Spleen (tissue), 11 donors: Measurements from ENCODE around the gene C21orf58. TPM values are rescaled to one million over a fixed set of nuclear protein-coding genes. Genes with fewer than 3 reads are reported as not detected.

Experiments
- DNase-seq: peaks from one replicate; pipeline ENCODE4 v3.0.0-alpha.2; 2020
- H3K27ac ChIP-seq, 8 donors: fragments of 200-600 bp; sonication (generic) in 7 of 8; 1 replicate in 4 of 8; 2 replicates in 4 of 8; pipeline versions ENCODE4 v1.5.0 to v1.8.0; 2016 to 2021; ENCODE audit warnings: inconsistent platforms in 4 of 8, mild to moderate bottlenecking in 4 of 8, moderate library complexity in 1 of 8
- H3K27me3 ChIP-seq, 7 donors: fragments of 200-600 bp; sonication (generic) in 6 of 7; replicated peaks in 1 of 7; 1 replicate in 4 of 7; 2 replicates in 3 of 7; pipeline versions ENCODE4 v1.5.0 to v1.8.0; 2016 to 2021; ENCODE audit warnings: inconsistent platforms in 3 of 7, mild to moderate bottlenecking in 1 of 7
- H3K36me3 ChIP-seq, 6 donors: fragments of 200-600 bp; sonication (generic) in 5 of 6; 1 replicate in 4 of 6; 2 replicates in 2 of 6; pipeline versions ENCODE4 v1.5.0 to v1.8.0; 2016 to 2021; ENCODE audit warnings: inconsistent platforms in 2 of 6
- H3K4me1 ChIP-seq, 6 donors: fragments of 200-600 bp; sonication (generic) in 5 of 6; 1 replicate in 3 of 6; 2 replicates in 3 of 6; pipeline versions ENCODE4 v1.5.0 to v1.8.0; 2016 to 2021; ENCODE audit warnings: inconsistent platforms in 3 of 6
- H3K4me3 ChIP-seq, 8 donors: fragments of 200-600 bp; sonication (generic) in 7 of 8; 1 replicate in 4 of 8; 2 replicates in 4 of 8; pipeline versions ENCODE4 v1.5.0 to v1.8.0; 2016 to 2021; ENCODE audit warnings: inconsistent platforms in 4 of 8, mild to moderate bottlenecking in 4 of 8, moderate library complexity in 2 of 8
- H3K9me3 ChIP-seq, 8 donors: fragments of 200-600 bp; sonication (generic) in 7 of 8; 1 replicate in 4 of 8; 2 replicates in 4 of 8; pipeline versions ENCODE4 v1.5.0 to v1.8.0; 2016 to 2021; ENCODE audit warnings: inconsistent platforms in 4 of 8
- POLR2A ChIP-seq, 3 donors: fragments of 450-650 bp; IDR thresholded peaks; one replicate each; pipeline ENCODE4 v1.5.1; 2017; ENCODE audit warnings: antibody characterized with exemption in 3 of 3, mild to moderate bottlenecking in 1 of 3
- POLR2AphosphoS5 ChIP-seq, 3 donors: sonication (generic); formaldehyde crosslinking; IDR thresholded peaks; one replicate each; pipeline ENCODE4 v1.5.1; 2017; ENCODE audit warnings: antibody characterized with exemption in 3 of 3
- WGBS, 5 donors: extraction: QIAGEN DNeasy Blood & Tissue Kit in 3 of 5; methylation state at CpG; one replicate each; pipeline versions ENCODE4 v1.1.5 to v1.1.7; 2013 to 2018; 5-methylcytosine and 5-hydroxymethylcytosine counted together
- intact Hi-C: fragments of 100-400 bp; cut with DNase I; formaldehyde crosslinking; loops from one replicate; pipeline ENCODE4 v1.15.0; 2023; ENCODE audit warnings: low total_unique reads
- polyA plus RNA-seq, 3 donors: library from polyadenylated mRNA; stranded (reverse); fragments of 200-250 nt; gene quantifications; one replicate each; pipeline ENCODE4 v1.2.1, GENCODE V29; 2013
- total RNA-seq, 7 donors: library from RNA; depleted of rRNA in 3 of 7; stranded (reverse); fragments of >200 nt in 3 of 7; fragmentation: NEBNext Ultra II Directional in 4 of 7; extraction: Animal tissue kit (Norgen Biotek cat#: 25700) in 4 of 7; gene quantifications; one replicate each; pipeline versions ENCODE4 v1.1.0 to v1.2.1, GENCODE V29; 2016 to 2021
- TF ChIP-seq, protein P1 (sequence below), 11 experiments: fragments of 200-600 bp in 7 of 11; fragments of 450-650 bp in 4 of 11; sonication (generic) in 4 of 11; IDR thresholded peaks in 8 of 11; conservative IDR thresholded peaks in 3 of 11; 1 replicate in 7 of 11; 2 replicates in 4 of 11; pipeline versions ENCODE4 v1.4.0 to v1.8.0; 2016 to 2021; ENCODE audit warnings: antibody characterized with exemption in 11 of 11, inconsistent platforms in 4 of 11, mild to moderate bottlenecking in 1 of 11
- donor health status: healthy with polysubstance abuse.
- donor health status: DM: no; HTN: no; CAD: no; lungs with moderate emphysema.
- donor health status: DM: no; HTN: no; CAD: no.
- donor health status: Bipolar disorder and iron deficiency.
- donor health status: healthy.
- donor health status: DM: no; HTN: no; CAD: no.
- donor health status: DM: yes; HTN: yes; CAD: no.

C21orf58 gene
- total and polyA plus RNA-seq, 10 donors = 1.4 to 5.8 (median 3.9) TPM

DNA sequence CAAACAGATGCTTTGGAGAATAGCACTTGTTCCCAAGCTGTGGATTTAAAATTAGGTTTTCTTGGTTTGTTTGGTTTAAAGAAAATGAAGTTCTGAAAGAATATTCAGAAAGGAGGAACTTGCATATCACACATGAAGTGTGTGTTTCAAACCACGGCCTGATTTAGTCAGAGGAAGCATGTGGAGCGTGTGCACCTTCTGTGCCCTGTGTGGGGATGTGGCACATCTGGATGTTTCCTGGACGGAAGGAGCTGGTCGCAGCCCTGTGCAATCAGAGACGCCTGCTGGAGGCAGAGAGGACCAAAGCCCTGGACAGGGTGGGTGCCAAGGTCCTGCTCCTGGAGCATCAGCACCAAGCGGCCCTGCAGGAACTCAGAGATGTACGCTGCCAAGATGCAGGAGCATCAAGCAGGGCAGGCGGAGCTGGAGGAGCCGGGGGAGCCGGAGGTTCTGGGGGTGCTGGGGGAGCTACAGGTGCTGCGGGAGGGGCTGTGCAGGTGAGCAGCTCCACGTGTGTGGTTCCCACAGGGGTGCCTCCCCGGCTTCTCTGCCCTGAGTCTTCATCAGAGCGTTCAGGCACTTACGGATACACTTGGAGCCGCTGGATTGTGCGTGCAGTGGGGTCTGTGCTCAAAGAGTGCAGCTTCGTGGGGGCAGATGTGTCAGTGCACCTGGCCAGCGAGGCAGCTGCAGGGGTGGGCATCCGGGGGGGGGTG, 46.0 kb upstream of the C21orf58 start:
- intact Hi-C loops = no loop called here
- no peak for DNase-seq
- Histone ChIP-seq H3K27me3 (no peaks in the 10 kb centered on the region), H3K4me3 (no peak overlapping the region), H3K9me3 (no peaks in the 10 kb centered on the region), H3K4me1 (peaks cover 4 to 30% (median 20%) of the 10 kb centered on the region in 6 donors), H3K27ac (peak overlapping the region in 1 of 8 donors; percentile 35), H3K36me3 (peaks cover 0 to 78% (median 26%) of the 10 kb centered on the region in 6 donors)
- TF ChIP-seq POLR2AphosphoS5 (IDR thresholded peaks at IDR 0.05) (no peak), POLR2A (IDR thresholded peaks at IDR 0.05) (no peak)
- TF ChIP-seq, protein P1, sequence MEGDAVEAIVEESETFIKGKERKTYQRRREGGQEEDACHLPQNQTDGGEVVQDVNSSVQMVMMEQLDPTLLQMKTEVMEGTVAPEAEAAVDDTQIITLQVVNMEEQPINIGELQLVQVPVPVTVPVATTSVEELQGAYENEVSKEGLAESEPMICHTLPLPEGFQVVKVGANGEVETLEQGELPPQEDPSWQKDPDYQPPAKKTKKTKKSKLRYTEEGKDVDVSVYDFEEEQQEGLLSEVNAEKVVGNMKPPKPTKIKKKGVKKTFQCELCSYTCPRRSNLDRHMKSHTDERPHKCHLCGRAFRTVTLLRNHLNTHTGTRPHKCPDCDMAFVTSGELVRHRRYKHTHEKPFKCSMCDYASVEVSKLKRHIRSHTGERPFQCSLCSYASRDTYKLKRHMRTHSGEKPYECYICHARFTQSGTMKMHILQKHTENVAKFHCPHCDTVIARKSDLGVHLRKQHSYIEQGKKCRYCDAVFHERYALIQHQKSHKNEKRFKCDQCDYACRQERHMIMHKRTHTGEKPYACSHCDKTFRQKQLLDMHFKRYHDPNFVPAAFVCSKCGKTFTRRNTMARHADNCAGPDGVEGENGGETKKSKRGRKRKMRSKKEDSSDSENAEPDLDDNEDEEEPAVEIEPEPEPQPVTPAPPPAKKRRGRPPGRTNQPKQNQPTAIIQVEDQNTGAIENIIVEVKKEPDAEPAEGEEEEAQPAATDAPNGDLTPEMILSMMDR (IDR thresholded peaks at IDR 0.05 in 8 of 11, conservative IDR thresholded peaks at IDR 0.05 in 3 of 11) = no peak
- 47 to 63% (median 57%) methylated on average over 18 to 20 of the region's 20 CpGs for WGBS, 5 donors

DNA sequence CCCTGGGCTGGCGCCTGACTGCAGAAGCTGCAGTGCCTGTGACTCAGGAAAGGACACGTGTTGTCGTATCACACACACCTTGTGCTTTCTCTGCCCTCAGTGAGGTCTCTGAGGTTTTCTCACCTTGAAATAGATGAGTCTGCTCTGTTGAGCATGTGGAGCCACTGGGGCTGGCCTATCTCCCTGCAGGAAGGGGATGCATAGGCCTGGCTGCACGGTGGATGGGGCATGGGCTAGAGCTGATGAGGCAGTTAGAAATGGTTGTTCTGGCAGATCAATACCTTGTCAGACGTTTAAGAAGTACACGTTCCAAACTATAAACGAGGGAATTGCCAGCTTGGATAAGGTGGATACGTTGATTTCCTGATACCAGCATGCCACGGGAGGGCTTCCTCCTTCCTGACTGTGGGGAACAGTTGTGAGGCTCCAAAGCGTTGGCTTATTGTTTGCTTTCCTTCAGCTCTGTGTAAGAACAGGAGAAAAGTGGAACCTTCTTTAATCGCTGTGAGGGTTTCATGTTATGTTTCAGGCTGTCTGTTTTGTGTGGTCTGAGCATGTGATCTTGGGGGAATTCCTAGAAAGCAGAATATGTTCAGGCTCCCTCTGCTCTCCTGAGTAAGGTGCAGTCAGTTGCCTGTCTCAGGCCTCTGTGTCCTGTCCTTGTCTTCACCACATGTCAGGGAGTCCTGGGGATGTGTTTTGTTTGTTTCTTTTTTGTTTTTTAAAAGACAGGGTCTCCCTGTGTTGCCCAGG, 45.0 kb upstream of the C21orf58 start:
- peaks cover 3 to 78% (median 35%) of the 10 kb centered on the region in 6 donors for H3K36me3 ChIP-seq
- no peak for DNase-seq
- TF ChIP-seq POLR2AphosphoS5 (IDR thresholded peaks at IDR 0.05) = peak in 2 of 3 donors; percentile 21 to 22
- TF ChIP-seq, protein P1 (IDR thresholded peaks at IDR 0.05 in 8 of 11, conservative IDR thresholded peaks at IDR 0.05 in 3 of 11) = no peak
- no peak overlapping the region for H3K4me3 ChIP-seq
- no peaks in the 10 kb centered on the region for H3K27me3 ChIP-seq
- peak overlapping the region in 4 of 8 donors; percentile 6 to 43 (median 32) for H3K27ac ChIP-seq
- H3K4me1 ChIP-seq = peaks cover 4 to 30% (median 20%) of the 10 kb centered on the region in 6 donors
- no peaks in the 10 kb centered on the region for H3K9me3 ChIP-seq
- 38 to 47% (median 42%) methylated on average over 10 to 11 of the region's 11 CpGs for WGBS, 5 donors
- intact Hi-C loops = no loop called here

DNA sequence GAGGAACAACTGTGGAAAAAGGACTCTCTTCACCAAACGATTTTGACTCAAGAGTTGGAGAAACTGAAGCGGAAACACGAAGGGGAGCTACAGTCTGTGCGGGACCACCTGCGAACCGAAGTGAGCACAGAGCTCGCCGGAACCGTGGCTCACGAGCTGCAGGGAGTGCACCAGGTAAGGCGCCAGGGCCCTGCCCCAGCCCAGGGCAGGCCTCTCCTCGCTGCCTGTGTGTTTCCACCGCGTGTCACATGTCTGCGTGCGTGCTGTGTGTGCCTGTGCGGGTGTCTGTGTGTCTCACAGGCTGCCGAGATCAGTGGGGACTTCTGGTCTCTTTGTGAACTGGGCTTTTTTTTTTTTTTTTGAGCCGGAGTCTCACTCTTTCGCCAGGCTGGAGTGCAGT, 43.3 kb upstream of the C21orf58 start:
- Histone ChIP-seq H3K4me3 (no peak overlapping the region), H3K4me1 (peaks cover 4 to 37% (median 20%) of the 10 kb centered on the region in 6 donors), H3K27me3 (no peaks in the 10 kb centered on the region), H3K27ac (no peak overlapping the region), H3K9me3 (no peaks in the 10 kb centered on the region), H3K36me3 (peaks cover 5 to 83% (median 48%) of the 10 kb centered on the region in 6 donors)
- TF ChIP-seq, protein P1 (IDR thresholded peaks at IDR 0.05 in 8 of 11, conservative IDR thresholded peaks at IDR 0.05 in 3 of 11) = no peak
- TF ChIP-seq POLR2AphosphoS5 (IDR thresholded peaks at IDR 0.05) (no peak), POLR2A (IDR thresholded peaks at IDR 0.05) (no peak)
- DNase-seq = no peak
- intact Hi-C loops = no loop called here
- 92 to 97% (median 94%) methylated on average over 20 of the region's 20 CpGs for WGBS, 5 donors

DNA sequence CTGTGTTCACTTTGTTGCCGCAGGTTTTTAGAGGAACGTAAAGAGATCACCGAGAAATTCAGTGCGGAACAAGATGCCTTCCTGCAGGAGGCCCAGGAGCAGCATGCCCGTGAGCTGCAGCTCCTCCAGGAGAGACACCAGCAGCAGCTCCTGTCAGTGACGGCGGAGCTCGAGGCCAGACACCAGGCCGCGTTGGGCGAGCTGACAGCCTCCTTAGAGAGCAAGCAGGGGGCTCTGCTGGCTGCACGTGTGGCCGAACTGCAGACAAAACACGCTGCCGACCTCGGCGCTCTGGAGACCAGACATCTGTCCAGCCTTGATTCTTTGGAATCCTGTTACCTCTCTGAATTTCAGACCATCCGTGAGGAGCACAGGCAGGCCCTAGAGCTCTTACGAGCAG, 42.9 kb upstream of the C21orf58 start:
- Histone ChIP-seq H3K9me3 (no peaks in the 10 kb centered on the region), H3K4me1 (peaks cover 4 to 37% (median 20%) of the 10 kb centered on the region in 6 donors), H3K4me3 (no peak overlapping the region), H3K27me3 (no peaks in the 10 kb centered on the region), H3K27ac (no peak overlapping the region), H3K36me3 (peaks cover 5 to 83% (median 49%) of the 10 kb centered on the region in 6 donors)
- DNase-seq = no peak
- WGBS, 5 donors = 81 to 92% (median 88%) methylated on average over 16 to 19 of the region's 19 CpGs
- intact Hi-C loops = no loop called here
- no peak for TF ChIP-seq POLR2A (IDR thresholded peaks at IDR 0.05)
- TF ChIP-seq, protein P1 (IDR thresholded peaks at IDR 0.05 in 8 of 11, conservative IDR thresholded peaks at IDR 0.05 in 3 of 11) = no peak
- TF ChIP-seq POLR2AphosphoS5 (IDR thresholded peaks at IDR 0.05) = no peak
